Loucy (cell line): ENCODE data around the gene PRR35.

ENCODE experiments used
- H2AFZ ChIP-seq: fragments of 200-600 bp; sonication (generic); 2 replicates; pipeline ENCODE4 v1.6.0; 2016; ENCODE audit warnings: antibody characterized with exemption, mild to moderate bottlenecking, low read length, moderate library complexity
- H3F3A ChIP-seq: fragments of 200-600 bp; 2 replicates; pipeline ENCODE4 v1.6.0; 2016; ENCODE audit warnings: antibody characterized with exemption, low read depth, mild to moderate bottlenecking
- H3K27me3 ChIP-seq: fragments of 200-600 bp; sonication (generic); 2 replicates; pipeline ENCODE4 v1.6.1; 2014; ENCODE audit warnings: low read length, mild to moderate bottlenecking; ENCODE audit not compliant: insufficient read depth, poor library complexity, severe bottlenecking
- H3K36me3 ChIP-seq: fragments of 200-600 bp; sonication (generic); 2 replicates; pipeline ENCODE4 v1.6.1; 2016; ENCODE audit warnings: low read length; ENCODE audit not compliant: insufficient read depth
- H3K4me1 ChIP-seq: fragments of 200-600 bp; sonication (generic); 2 replicates; pipeline ENCODE4 v1.5.1; 2014; ENCODE audit warnings: low read length, mild to moderate bottlenecking; ENCODE audit not compliant: insufficient read depth, poor library complexity, severe bottlenecking
- H3K4me2 ChIP-seq: fragments of 200-600 bp; sonication (generic); 2 replicates; pipeline ENCODE4 v1.6.0; 2014; ENCODE audit warnings: antibody characterized with exemption, low read length, low read depth, mild to moderate bottlenecking; ENCODE audit not compliant: poor library complexity, severe bottlenecking
- H3K4me3 ChIP-seq: fragments of 200-600 bp; sonication (generic); 2 replicates; pipeline ENCODE4 v1.5.1; 2014; ENCODE audit warnings: low read length, mild to moderate bottlenecking, mixed read lengths; ENCODE audit not compliant: poor library complexity, severe bottlenecking
- H3K79me2 ChIP-seq: fragments of 200-600 bp; sonication (generic); 2 replicates; pipeline ENCODE4 v1.6.1; 2014; ENCODE audit warnings: low read length; ENCODE audit not compliant: insufficient read depth
- H3K9ac ChIP-seq: fragments of 200-600 bp; sonication (generic); 2 replicates; pipeline ENCODE4 v1.6.0; 2014; ENCODE audit warnings: mild to moderate bottlenecking, low read depth, low read length, moderate library complexity; ENCODE audit not compliant: poor library complexity, severe bottlenecking
- H3K9me2 ChIP-seq: fragments of 200-600 bp; sonication (generic); replicated peaks from 2 replicates; pipeline ENCODE4 v1.6.1; 2016; ENCODE audit warnings: low read depth, low read length, mixed read lengths
- H3K9me3 ChIP-seq: fragments of 200-600 bp; sonication (generic); 2 replicates; pipeline ENCODE4 v1.6.1; 2014; ENCODE audit warnings: mild to moderate bottlenecking, antibody characterized with exemption, low read length, low read depth; ENCODE audit not compliant: insufficient read depth
- H4K20me1 ChIP-seq: fragments of 200-600 bp; sonication (generic); 2 replicates; pipeline ENCODE4 v1.6.0; 2014; ENCODE audit warnings: antibody characterized with exemption, low read length, mild to moderate bottlenecking; ENCODE audit not compliant: insufficient read depth, poor library complexity, severe bottlenecking
- EZH2phosphoT487 ChIP-seq: fragments of 200-600 bp; IDR thresholded peaks from 2 replicates; pipeline ENCODE4 v1.6.1; 2018; ENCODE audit warnings: antibody characterized with exemption, mild to moderate bottlenecking, moderate library complexity, borderline replicate concordance
- TF ChIP-seq, protein P1 (sequence below): fragments of 200-600 bp; sonication (generic); conservative IDR thresholded peaks from 2 replicates; pipeline ENCODE4 v1.5.1; 2014; ENCODE audit warnings: mild to moderate bottlenecking, antibody characterized with exemption, low read length

PRR35 gene

DNA sequence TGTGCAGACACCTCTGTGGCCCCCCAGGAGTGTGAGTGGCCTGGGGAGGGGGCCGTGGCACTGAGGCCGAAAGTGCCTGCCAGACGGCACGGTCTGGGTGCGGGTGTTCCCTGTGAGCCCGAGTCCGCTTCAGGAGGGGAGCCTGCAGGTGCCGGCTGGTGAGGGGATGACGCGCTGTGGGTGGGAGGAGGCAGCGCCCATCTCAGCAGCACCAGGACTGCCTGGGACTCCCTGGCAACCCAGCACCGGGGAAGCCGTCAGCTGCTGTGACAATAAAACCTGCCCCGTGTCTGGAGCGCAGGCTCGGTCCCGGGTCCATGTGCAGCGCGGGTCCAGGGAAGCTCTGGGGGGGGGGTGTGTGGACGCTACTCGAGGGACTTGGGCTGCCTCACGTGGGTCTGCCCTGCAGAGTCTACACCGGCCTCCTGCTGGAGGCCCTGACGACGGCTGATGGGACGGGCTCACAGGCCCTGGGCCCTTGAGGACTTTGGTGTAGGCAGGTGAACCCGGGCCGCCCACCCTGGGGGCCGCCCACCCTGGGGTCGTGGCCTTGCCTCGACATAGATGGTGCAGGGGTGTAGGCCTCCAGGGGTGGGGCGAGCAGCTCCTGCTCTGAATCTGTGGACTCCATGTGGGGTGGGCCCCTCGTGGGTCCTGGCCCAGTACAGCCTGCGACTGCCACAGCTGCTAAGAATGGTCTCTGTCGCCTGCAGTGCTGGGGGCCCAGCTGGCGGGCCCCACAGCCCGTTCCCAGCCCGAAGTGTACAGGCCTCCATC lies 23.8 kb downstream of the PRR35 start:
- H3K9ac ChIP-seq = no peak overlapping the region
- no peak overlapping the region for H3K4me2 ChIP-seq
- H3K9me2 ChIP-seq = no peaks in the 10 kb centered on the region
- H3F3A ChIP-seq = no peaks in the 10 kb centered on the region
- no peaks in the 10 kb centered on the region for H3K9me3 ChIP-seq
- H3K4me3 ChIP-seq = no peak overlapping the region
- TF ChIP-seq EZH2phosphoT487 = no peak
- TF ChIP-seq, protein P1, sequence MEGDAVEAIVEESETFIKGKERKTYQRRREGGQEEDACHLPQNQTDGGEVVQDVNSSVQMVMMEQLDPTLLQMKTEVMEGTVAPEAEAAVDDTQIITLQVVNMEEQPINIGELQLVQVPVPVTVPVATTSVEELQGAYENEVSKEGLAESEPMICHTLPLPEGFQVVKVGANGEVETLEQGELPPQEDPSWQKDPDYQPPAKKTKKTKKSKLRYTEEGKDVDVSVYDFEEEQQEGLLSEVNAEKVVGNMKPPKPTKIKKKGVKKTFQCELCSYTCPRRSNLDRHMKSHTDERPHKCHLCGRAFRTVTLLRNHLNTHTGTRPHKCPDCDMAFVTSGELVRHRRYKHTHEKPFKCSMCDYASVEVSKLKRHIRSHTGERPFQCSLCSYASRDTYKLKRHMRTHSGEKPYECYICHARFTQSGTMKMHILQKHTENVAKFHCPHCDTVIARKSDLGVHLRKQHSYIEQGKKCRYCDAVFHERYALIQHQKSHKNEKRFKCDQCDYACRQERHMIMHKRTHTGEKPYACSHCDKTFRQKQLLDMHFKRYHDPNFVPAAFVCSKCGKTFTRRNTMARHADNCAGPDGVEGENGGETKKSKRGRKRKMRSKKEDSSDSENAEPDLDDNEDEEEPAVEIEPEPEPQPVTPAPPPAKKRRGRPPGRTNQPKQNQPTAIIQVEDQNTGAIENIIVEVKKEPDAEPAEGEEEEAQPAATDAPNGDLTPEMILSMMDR = no peak
- no peaks in the 10 kb centered on the region for H3K36me3 ChIP-seq
- no peaks in the 10 kb centered on the region for H3K4me1 ChIP-seq
- H4K20me1 ChIP-seq = no peaks in the 10 kb centered on the region
- peaks cover 11% of the 10 kb centered on the region; the same call in 1 of the 2 replicates for H3K79me2 ChIP-seq
- H3K27me3 ChIP-seq = no peaks in the 10 kb centered on the region
- no peak overlapping the region for H2AFZ ChIP-seq

DNA sequence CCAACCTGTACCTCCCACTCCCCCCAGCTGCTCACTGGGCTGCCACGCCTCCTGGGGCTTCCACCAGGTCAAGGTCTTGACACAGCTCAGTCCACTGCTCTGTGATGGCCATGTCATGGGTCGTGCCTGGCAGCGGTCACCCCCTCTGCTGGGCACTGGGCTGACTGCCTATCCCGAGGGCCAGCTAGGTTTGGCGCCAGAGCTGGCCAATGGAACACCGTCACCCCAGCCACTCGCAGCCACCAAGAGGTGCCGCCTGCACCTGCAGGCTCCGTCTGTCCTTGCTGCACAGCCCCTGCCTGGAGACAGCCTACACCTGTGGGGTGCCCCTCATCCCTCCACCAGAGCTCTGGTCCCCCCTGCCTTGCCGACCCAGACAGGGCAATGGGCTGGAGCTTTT lies 25.2 kb downstream of the PRR35 start:
- Histone ChIP-seq H3K9me3 (no peaks in the 10 kb centered on the region), H3K79me2 (peaks cover 14% of the 10 kb centered on the region; the same call in 1 of the 2 replicates), H3K4me3 (no peak overlapping the region), H4K20me1 (peaks cover 1% of the 10 kb centered on the region), H3K9me2 (no peaks in the 10 kb centered on the region), H3K9ac (no peak overlapping the region), H3K36me3 (no peaks in the 10 kb centered on the region), H3K27me3 (no peaks in the 10 kb centered on the region), H3K4me2 (no peak overlapping the region), H3K4me1 (no peaks in the 10 kb centered on the region), H2AFZ (no peak overlapping the region), H3F3A (no peaks in the 10 kb centered on the region)
- TF ChIP-seq, protein P1 = no peak
- no peak for TF ChIP-seq EZH2phosphoT487

- no peaks in the 10 kb centered on the region for H3K9me2 ChIP-seq
- H3K4me2 ChIP-seq = no peak overlapping the region
- TF ChIP-seq, protein P1 = no peak
- no peak for TF ChIP-seq EZH2phosphoT487
Observed at GRCh38 chr16:586047-586644, 26.0 kb downstream of the PRR35 start.

More at GRCh38 chr16:586047-586644, 26.0 kb downstream of the PRR35 start:
- Histone ChIP-seq H2AFZ (no peak overlapping the region), H3K36me3 (no peaks in the 10 kb centered on the region), H4K20me1 (peaks cover 6% of the 10 kb centered on the region), H3K79me2 (peaks cover 22% of the 10 kb centered on the region; the same call in 1 of the 2 replicates), H3K9me3 (no peaks in the 10 kb centered on the region), H3K4me1 (peaks cover 6% of the 10 kb centered on the region), H3F3A (no peaks in the 10 kb centered on the region), H3K27me3 (no peaks in the 10 kb centered on the region), H3K4me3 (no peak overlapping the region), H3K9ac (no peak overlapping the region)
